ENCODE measurements around the gene S100A14.

The S100A14 gene

DNA sequence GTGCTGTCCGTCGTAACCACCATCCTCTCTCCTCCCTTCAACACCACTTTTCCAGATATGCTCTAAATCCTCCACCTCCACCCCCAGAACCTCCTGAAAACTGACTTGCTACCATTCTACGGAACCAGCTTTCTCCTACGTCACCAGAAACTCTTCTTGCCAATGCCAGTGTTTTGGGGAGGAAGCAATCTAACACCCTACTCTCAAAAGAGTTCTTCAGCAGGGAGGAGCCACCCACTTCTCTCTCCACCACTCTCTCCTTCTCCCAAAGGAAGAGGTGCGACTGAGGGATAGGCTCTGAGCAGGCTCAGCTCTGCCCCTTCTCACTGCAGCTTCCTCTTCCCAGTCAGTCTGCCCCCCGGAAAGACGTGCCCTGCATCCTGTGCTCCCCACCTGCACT lies 44.4 kb downstream of the S100A14 start:
- no peak for DNase-seq (ENCODE audit: low read depth)
- TF ChIP-seq, protein P1, sequence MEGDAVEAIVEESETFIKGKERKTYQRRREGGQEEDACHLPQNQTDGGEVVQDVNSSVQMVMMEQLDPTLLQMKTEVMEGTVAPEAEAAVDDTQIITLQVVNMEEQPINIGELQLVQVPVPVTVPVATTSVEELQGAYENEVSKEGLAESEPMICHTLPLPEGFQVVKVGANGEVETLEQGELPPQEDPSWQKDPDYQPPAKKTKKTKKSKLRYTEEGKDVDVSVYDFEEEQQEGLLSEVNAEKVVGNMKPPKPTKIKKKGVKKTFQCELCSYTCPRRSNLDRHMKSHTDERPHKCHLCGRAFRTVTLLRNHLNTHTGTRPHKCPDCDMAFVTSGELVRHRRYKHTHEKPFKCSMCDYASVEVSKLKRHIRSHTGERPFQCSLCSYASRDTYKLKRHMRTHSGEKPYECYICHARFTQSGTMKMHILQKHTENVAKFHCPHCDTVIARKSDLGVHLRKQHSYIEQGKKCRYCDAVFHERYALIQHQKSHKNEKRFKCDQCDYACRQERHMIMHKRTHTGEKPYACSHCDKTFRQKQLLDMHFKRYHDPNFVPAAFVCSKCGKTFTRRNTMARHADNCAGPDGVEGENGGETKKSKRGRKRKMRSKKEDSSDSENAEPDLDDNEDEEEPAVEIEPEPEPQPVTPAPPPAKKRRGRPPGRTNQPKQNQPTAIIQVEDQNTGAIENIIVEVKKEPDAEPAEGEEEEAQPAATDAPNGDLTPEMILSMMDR (conservative IDR thresholded peaks at IDR 0.05; ENCODE audit: low read length), result no peak
- no peak overlapping the region for H3K4me3 ChIP-seq (ENCODE audit: low read length)

DNA sequence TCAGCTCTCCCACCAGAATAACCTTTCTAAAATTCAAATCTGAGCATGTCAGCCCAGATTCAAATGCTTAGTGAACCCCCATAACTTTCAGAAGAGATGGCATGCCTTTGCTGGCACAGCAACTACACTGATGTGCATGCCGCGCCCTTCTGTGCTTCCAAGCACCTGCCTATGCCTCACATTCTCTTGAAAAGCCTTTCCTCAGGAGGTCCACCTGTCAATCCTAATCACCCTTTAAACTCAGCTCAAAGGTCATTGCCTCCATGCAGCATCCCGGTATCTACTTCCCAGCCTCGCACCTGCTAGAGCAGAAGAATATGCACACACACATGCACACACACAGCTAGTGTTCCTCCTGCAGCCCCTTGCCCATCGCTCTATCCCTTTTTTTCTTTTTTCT lies 45.3 kb downstream of the S100A14 start:
- H3K4me3 ChIP-seq (ENCODE audit: low read length), result no peak overlapping the region
- DNase-seq (ENCODE audit: low read depth), result no peak
- TF ChIP-seq, protein P1 (conservative IDR thresholded peaks at IDR 0.05; ENCODE audit: low read length), result no peak

DNA sequence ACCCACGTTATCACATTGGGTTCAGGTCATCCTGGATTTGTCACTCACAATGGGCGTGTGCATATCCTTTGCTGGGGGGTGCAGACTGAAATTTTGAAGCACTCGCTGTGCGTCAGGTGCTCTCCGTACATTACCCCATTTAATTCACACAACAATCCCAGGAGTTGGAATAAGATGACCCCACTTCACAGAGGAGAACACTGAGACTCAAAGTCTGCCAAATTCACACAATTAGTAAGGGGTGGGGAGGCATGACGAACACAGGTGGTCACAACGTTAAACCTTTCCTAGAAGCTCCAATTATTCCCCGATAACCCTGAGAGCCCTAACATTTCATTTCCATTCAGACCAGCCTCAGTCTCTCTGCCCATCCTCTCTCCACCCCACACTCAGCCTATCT lies 46.7 kb downstream of the S100A14 start:
- TF ChIP-seq, protein P1 (conservative IDR thresholded peaks at IDR 0.05; ENCODE audit: low read length), result no peak
- no peak overlapping the region for H3K4me3 ChIP-seq (ENCODE audit: low read length)
- no peak for DNase-seq (ENCODE audit: low read depth)

DNA sequence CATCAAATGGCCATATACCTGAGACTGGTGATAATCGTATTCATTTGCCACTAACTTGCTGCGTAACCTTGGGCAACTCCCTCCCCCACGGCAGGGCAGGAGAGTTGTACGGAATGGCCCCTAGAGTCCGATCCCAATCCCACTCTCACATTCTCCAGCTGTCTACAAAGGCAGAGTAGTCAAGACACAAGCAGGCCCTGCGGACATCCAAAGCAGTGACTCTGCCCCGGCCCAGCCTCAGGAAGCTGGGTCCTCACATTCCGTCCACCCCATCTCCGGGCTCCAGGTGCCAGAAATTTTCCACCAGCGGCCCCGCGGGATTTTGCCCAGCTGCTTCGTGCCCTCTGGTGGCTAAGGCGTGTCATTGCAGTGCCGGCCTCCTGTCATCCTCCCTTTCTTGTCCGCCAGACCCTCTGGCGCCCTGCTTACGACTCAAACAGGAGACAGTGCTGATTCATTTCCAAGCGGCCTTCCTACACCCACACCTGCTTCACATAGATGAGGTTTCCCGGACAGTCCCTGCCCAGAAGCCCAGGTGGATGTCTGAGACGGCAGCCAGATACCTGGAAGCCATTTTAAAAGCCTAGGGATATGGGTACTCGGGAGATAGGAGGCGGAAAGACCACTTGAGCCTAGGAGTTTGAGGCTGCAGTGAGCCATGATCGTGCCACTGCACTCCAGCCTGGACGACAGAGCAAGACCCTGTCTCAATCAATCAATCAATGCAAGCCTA lies 47.6 kb downstream of the S100A14 start:
- TF ChIP-seq, protein P1 (conservative IDR thresholded peaks at IDR 0.05; ENCODE audit: low read length), result peak; percentile 95
- peak; percentile 81 for DNase-seq (ENCODE audit: low read depth)
- H3K4me3 ChIP-seq (ENCODE audit: low read length), result peak overlapping the region; percentile 49

DNA sequence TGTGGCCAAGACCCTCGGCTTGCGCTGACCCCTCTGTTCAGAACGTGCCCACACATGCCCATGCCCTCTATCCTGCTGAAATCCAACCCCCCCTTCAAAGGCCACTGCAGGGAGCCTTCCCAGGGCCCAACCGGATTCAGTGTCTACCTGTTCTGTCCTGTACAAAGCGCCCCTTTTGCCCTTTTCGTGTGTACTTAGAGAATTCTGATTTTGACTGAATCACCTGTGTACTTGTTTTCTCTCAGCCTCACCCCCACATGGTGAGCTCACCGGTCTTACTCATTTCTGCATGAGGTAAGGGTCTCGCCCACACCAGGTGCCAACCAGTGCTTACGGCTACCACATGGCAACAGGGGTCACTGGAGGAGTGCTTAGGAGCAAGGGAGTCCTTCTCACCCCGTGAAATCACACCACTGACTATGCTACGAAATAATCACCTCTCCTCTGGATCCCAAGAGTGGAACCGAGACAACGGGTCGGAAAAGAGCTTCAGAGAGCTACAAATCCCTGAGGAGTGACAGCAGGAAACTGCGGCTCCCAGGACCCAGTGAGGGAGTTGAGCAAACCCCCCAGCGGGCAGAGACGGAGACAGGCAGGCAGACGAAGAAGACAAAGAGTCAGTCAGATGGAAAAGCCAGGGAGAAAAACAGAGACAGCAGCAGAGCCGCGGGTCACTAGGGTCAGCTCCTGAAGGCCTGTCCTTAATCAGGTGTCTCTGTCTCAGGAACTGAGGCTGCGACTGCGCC lies 48.3 kb downstream of the S100A14 start:
- peak; percentile 28 for DNase-seq (ENCODE audit: low read depth)
- peak overlapping the region; percentile 49 for H3K4me3 ChIP-seq (ENCODE audit: low read length)

DNA sequence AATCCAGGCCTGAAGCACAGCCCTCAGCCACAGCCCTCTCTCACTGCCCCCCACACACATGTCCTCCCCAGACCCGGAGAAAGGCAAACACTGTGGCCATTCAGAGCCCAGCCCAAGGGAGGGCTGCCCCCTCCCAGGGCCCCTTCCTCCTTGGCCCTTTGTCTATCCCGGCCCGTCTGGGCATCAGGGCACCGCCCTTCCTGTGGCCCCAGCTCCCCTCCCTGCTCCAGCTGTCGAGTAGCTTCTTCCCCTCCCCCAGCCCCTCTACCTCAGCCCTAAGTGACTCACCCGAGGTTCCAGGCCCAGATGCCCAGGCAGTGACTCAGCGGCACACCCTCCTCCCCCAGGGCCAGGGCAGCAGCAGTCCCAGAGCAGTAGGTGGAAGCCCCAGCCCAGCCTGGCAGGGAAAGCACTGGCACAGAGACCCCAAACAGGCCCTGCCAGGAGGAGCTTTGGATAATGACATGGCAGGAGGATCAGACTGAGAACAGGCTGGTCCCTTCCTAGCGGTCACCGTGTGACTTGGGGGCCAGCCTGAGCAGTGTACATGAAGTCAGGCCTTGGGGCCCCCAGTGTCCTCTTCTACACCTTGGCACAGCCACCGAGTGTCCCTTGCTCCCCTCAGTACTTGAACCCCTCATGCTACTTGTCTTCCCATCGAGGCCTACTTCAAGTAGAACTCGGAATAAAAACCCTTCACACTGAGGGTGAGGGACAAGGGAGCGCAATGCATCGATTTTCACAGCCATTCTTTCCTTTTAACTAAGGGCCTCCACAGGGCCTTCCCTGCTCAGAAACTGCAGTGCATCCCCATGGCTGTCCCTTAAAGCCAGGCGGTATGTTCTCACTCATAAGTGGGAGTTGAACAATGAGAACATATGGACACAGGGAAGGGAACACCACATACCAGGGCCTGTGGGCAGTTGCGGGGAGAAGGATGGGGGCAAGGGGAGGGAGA lies 49.4 kb downstream of the S100A14 start:
- TF ChIP-seq, protein P1 (conservative IDR thresholded peaks at IDR 0.05; ENCODE audit: low read length), result no peak
- H3K4me3 ChIP-seq (ENCODE audit: low read length), result peak overlapping the region; percentile 40
- DNase-seq (ENCODE audit: low read depth), result peak; percentile 99

More for the DNA sequence above, 48.3 kb downstream of the S100A14 start:
- TF ChIP-seq, protein P1 (conservative IDR thresholded peaks at IDR 0.05; ENCODE audit: low read length), result no peak
